Upper lobe of left lung (tissue), 4 donors: ENCODE measurements around the gene RRP1.

Experiments used
- CTCF ChIP-seq, 6 experiments: fragments of 450-650 bp in 4 of 6; fragments of 200-600 bp in 2 of 6; sonication (generic) in 2 of 6; IDR thresholded peaks; one replicate each; pipeline ENCODE4 v1.5.1; 2016 to 2019; ENCODE audit warnings: antibody characterized with exemption in 6 of 6
- EP300 ChIP-seq, 4 donors: sonication (generic); formaldehyde crosslinking; IDR thresholded peaks; one replicate each; pipeline ENCODE4 v1.5.1; 2017; ENCODE audit warnings: antibody characterized with exemption in 4 of 4, control low read depth in 2 of 4

DNA sequence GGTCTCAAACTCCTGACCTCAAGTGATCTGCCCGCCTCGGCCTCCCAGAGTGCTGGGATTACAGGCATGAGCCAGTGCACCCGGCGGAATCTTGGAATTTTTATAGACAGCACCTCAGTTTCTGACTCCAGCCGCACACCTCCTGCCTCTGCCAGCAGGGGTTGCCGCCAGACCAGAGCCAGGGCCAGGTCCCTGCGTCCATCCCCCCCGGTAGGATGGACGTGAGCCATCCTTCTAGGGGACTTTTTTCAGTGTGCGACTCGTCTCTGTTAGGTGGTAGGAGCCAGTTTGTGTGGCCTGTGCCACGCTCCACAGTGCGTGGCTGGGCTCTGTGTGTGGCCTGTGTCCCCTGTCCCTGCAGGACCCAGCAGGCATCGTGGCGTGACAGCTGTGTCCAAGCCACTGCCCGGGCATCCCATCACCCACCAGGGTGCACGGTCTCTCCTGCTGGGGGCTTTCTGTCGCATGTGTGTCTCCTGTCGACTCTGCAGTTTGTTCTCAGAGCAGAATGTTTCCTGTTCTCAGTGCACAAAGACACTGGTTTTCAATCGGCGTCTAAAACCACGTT lies 28.9 kb upstream of the RRP1 start:
- no peak for TF ChIP-seq CTCF (IDR thresholded peaks at IDR 0.05)
- TF ChIP-seq EP300 (IDR thresholded peaks at IDR 0.05), result no peak
